GM19043 (cell line): ENCODE results near the gene FANK1.
"Not testable (repeated sequence)": the region's sequence is repeated elsewhere in the genome, so short reads cannot be mapped to it uniquely, and the experiment has no call there.

ENCODE experiments used
- ATAC-seq: cut with Tn5 transposase; IDR thresholded peaks from one replicate; pipeline ENCODE4 v1.9.1; 2021; ENCODE audit warnings: low read depth; ENCODE audit not compliant: unreplicated experiment

Gene FANK1

DNA sequence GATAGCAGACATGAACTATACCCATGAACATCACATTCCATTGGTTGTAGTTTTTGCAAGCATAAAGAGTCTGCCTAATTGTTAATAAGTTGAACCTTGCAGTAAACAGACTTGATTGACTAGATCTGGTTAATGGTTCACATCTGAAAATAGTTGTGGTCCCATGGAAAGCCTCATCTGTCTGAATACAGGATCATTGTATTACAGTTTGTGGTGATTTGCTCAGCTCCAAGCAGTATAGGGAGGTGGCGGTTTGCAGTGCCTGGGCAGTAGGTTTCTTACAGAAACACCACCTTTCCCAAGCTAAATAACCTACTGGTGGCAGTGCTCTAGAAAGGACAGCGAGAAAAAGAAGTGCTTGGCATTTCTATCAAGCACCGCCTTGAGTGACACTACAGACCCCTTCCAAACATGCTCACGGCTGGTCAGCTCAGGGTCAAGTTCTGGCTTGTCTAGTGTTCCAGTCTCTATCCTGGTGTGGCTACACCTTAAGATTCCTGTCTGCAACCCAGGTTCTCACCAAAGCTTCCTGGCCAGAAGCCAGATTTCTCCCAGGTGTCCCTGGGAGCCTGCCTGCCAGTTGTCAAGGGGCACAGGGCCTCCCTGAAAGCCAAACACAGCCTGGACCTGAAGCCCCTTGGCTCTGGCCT lies 119.9 kb downstream of the FANK1 start:
- no peak for ATAC-seq

DNA sequence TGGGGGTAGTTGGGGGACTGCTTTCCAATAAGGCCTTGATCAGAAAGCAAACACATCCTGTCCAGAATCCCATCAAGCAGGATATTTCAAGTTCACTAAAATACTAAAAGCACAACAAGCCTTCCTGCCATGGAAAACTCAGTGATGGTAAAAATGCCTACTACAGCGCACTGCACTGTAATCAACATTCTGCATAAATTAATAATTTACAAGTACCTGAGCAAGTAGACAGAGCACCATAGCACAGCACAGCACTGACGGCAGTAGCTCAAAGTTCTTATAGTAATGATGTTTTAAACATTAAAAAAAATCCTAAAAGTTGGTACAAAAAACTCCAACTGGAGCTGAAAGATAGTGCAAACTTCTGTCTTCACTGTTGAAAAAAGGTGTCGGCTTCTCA lies 120.5 kb downstream of the FANK1 start:
- no peak for ATAC-seq

- ATAC-seq: no peak
Observed at GRCh38 chr10:126017961-126018560, 121.7 kb downstream of the FANK1 start.

DNA sequence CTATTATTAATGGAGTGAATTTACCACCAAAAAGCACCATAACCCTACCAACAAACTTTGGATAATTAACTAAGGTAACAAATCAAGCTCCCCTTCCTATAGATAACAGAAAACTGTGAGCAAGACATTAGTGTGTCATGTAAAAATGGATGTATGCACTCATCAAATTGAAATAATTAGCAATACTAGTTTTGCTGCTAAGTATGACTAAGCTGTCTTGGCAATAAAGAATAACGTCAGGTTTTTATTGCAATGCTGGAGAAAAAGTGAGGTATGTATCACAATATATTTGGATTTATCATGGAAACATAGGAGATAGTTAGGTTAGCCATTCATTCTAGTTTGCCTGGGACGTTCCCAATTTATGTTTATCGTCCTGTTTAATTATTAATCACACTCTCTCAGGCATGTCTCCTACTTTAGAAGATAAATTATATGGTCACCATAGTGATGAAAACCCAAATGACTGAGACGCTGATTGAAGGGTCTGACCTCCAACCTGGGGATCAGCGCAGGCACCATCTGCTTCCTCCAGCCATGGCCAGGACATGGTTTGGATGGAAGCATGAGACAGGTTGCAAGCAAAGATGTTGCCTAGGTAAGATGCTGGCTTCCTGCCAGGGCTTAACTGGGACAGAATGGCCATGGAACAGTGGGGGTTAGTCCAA lies 125.6 kb downstream of the FANK1 start:
- ATAC-seq: no peak

GRCh38 chr10:126022841-126023240 lies 126.5 kb downstream of the FANK1 start:
- no peak for ATAC-seq

GRCh38 chr10:126027692-126028091 lies 131.3 kb downstream of the FANK1 start:
- no peak for ATAC-seq

- ATAC-seq: no peak
Observed at GRCh38 chr10:126029999-126030398, 133.6 kb downstream of the FANK1 start.

GRCh38 chr10:126034586-126034985 lies 138.2 kb downstream of the FANK1 start:
- ATAC-seq: no peak

GRCh38 chr10:126036515-126036914 lies 140.2 kb downstream of the FANK1 start:
- ATAC-seq: no peak

- no peak for ATAC-seq
Observed at GRCh38 chr10:126037946-126038345, 141.6 kb downstream of the FANK1 start.

DNA sequence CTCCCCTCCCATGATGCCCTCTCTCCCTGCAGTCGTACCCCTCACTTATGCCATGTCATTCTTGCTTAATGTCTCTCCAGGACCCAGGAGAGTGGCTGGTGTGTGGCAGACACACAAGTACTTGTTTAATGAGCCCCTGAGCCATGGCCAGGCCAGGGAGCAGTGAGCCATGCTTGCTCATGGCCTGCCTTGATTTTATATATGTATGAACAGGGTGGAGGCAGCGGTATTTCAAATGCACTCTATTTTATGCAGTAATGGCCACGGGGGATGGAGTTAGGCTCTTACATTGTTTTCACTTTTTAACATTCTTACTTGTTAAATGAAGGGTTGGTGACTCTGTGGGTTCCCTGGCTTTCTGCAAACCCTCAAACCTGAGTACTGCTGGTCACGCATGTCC lies 144.8 kb downstream of the FANK1 start:
- no peak for ATAC-seq

DNA sequence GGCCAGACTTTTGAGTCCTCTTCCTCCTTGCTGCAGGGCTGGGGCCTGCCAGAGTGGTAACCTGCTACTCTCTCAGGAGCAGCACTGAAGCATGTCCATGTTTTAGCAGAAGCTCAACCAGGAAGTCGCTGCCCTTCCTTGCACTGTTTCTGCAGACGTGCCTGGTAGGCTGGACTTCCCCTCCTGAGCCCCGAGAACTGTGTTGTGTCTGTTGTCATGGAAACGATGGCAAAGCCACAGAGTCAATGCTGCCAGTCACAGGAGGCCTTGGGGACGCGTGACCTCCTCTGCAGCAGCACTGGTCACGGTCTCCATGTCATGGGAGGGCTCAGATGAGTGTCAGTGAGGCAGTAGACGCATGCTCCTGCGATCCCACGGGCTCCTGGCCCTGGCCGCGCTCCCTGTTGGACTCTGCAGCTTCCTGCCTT lies 145.5 kb downstream of the FANK1 start:
- peak; percentile 96 for ATAC-seq

DNA sequence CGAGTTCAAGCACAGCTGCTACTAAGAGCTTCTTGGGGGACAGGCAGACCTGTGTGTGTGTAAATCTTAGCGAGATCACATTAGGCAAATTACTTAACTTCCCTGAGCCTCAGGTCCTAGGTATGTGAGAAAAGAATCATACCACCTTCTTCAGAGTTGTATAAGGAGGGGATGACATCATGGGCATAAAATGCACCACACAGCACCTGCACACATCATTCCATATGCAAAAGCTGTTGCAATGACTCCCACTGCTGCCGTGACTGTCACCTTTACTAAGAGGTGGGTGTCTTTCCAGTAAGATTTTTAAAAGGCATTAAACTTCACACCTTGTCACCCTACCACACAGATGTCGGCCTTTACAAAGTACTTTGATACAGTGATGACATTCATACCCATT lies 146.0 kb downstream of the FANK1 start:
- ATAC-seq: no peak

DNA sequence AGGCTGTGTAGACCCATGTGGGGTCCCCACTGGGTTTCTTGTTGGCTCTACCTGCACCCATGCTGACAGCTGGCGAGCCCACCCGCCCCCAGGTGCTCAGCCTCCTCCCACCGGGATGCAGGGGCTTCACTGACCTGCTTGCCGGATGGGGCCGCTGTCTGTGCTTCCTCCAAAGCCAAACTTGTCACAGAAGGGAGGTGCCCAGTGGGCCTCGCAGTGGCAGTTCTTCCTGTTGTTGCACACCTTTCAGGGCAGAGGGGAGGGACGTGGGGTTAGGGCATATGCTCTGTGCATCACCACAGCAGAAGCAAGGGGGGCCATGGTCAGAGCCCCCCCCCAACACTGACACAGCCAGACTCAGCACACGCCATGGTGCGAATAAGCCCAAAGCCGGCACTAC lies 146.5 kb downstream of the FANK1 start:
- no peak for ATAC-seq

GRCh38 chr10:126043389-126043788 lies 147.0 kb downstream of the FANK1 start:
- ATAC-seq: no peak

DNA sequence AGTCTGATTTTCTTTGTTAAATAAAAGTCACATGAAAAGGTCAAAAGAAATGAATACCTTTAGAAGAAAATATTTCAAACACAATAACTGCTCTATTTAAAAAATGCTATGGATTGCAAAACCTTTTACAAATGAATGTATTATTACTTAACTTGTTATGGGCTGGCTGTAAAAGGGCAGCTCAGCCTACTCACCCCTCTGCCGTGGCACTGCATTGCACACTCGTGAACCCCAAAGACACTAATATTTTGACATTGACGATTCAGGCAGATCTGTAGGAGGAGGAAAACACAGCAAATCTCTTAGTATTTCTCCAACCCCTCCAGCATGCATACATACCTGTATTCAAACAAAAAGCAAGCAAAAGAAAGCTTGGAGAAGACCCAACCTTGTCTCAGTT lies 149.5 kb downstream of the FANK1 start:
- ATAC-seq: no peak

DNA sequence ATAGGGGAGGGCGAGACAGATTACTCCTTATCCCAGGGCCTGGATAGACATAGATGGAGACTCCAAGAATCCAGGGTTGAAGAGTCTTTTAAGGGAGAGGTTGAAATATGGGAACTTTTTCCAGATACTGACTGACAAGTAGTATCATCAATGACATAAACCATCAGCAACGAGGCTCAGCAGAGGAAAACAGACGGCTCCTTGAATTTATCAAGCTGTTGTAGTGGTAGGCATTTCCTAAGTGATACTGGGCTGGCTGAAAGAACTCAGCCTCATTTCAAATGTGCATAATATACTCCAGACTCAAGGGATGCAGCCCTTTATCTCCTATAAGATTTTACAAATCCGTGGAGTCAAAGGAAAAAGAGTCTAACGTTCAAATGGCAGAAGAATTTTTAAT lies 150.5 kb downstream of the FANK1 start:
- no peak for ATAC-seq

GRCh38 chr10:126047749-126048148 lies 151.4 kb downstream of the FANK1 start:
- ATAC-seq: not testable (repeated sequence)

DNA sequence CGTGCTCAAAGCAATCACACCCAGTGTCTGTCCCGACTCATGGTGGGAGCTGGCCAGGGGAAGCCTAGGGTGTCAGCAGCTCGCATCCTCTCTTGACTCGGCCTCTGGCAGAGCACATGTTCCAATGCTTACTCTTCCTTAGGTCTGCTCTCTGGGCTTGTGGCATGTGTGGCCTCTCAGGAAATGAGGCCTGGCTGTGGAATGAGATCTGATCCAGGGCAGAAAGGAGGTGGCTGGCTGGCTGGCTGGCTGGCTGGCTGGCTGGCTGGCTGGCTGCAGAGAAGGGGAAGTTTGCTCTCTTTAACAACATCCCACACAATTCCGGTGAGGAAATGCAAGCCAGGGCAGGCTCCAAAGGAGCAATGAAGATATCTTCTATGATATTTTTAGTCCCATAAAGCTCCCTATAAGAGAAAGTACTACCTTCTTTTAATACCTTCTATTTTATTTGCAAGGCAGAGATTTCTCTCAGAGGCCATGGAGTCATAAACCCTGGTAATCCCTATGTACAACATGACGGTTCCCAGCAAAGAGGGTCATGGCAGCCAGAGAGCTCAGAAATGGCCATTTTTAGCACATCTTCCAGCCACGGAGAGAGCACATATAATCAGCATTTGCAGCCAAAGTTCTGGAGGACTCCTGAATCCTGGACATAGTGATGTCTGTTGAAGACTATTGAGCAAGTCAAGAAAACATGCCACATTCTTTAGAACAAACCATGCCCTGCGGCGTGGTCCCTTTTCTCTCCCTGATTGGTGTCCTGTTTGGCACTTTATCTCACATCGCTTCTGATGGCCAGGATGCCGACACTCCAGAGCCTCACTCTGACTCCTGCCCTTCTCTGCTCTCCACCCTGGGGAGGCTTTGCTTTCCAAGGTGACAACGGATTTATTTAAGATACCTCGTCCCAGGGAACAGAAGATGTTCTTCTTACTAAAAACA lies 153.7 kb downstream of the FANK1 start:
- ATAC-seq: no peak

DNA sequence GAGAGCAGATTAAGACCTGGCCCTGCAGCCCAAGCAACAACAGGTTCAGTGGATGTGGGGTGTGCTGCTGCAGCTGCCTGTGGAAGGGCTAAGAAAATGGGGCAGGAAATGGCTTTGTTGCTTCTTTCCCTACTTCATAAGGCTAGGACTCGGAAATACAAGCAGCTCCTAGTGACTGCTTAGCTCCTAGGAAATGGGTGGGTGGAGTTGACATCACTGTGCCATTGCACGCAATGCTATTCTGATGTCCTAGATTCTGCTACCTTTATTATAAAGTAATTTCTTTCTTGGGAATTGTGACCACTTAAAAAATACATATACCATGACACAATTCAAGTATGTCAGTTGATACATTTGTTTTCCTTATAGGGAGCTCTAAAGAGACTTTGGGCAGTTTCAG lies 155.8 kb downstream of the FANK1 start:
- ATAC-seq: no peak

- no peak for ATAC-seq
Observed at GRCh38 chr10:126054191-126054590, 157.8 kb downstream of the FANK1 start.
